H9 (cell line): ENCODE results near the gene CHMP2A. TPM values are rescaled to one million over a fixed set of nuclear protein-coding genes. Genes with fewer than 3 reads are reported as not detected.
"Not testable (repeated sequence)": the region's sequence is repeated elsewhere in the genome, so short reads cannot be mapped to it uniquely, and the experiment has no call there.

Experiments
- DNase-seq: peaks from one replicate; pipeline ENCODE4 v3.0.0-alpha.2; 2017
- H2AFZ ChIP-seq: one replicate; pipeline ENCODE4 v1.6.1; 2013; ENCODE audit warnings: mild to moderate bottlenecking, low read length, control low read depth, moderate library complexity
- H2AK5ac ChIP-seq: 2 replicates; pipeline ENCODE4 v1.6.1; 2013; ENCODE audit warnings: low read length, control low read depth, mixed read lengths; ENCODE audit not compliant: insufficient read length
- H2BK120ac ChIP-seq: one replicate; pipeline ENCODE4 v1.6.1; 2013; ENCODE audit warnings: low read depth, mild to moderate bottlenecking, low read length, control low read depth, inconsistent platforms; ENCODE audit not compliant: poor library complexity, severe bottlenecking
- H2BK12ac ChIP-seq: 2 replicates; pipeline ENCODE4 v1.6.1; 2013; ENCODE audit warnings: low read length, control low read depth, mixed read lengths, low read depth; ENCODE audit not compliant: insufficient read length
- H2BK15ac ChIP-seq: 2 replicates; pipeline ENCODE4 v1.6.1; 2013; ENCODE audit warnings: low read depth, low read length, control low read depth
- H2BK20ac ChIP-seq: one replicate; pipeline ENCODE4 v1.6.1; 2013; ENCODE audit warnings: low read depth, mild to moderate bottlenecking, low read length, control low read depth, inconsistent platforms; ENCODE audit not compliant: poor library complexity, severe bottlenecking
- H2BK5ac ChIP-seq: 2 replicates; pipeline ENCODE4 v1.6.1; 2013; ENCODE audit warnings: low read length, control low read depth, mixed read lengths; ENCODE audit not compliant: insufficient read length
- H3K14ac ChIP-seq: 2 replicates; pipeline ENCODE4 v1.6.1; 2013; ENCODE audit warnings: low read length, control low read depth; ENCODE audit not compliant: insufficient read depth
- H3K18ac ChIP-seq: 2 replicates; pipeline ENCODE4 v1.6.1; 2013; ENCODE audit warnings: low read depth, mild to moderate bottlenecking, mixed read lengths, low read length, control low read depth; ENCODE audit not compliant: insufficient read length
- H3K23ac ChIP-seq: 2 replicates; pipeline ENCODE4 v1.6.1; 2013; ENCODE audit warnings: low read length, control low read depth, mixed read lengths, low read depth; ENCODE audit not compliant: insufficient read length
- H3K23me2 ChIP-seq: 2 replicates; pipeline ENCODE4 v1.6.1; 2013; ENCODE audit warnings: low read depth, mild to moderate bottlenecking, mixed read lengths, low read length, control low read depth; ENCODE audit not compliant: insufficient read length, poor library complexity, severe bottlenecking
- H3K27ac ChIP-seq: 2 replicates; pipeline ENCODE4 v1.5.1; 2013; ENCODE audit warnings: low read length, control low read depth, mixed read lengths, low read depth; ENCODE audit not compliant: insufficient read length
- H3K27me3 ChIP-seq: 2 replicates; pipeline ENCODE4 v1.6.1; 2013; ENCODE audit warnings: low read length, control low read depth, inconsistent platforms; ENCODE audit not compliant: insufficient read depth
- H3K4ac ChIP-seq: 2 replicates; pipeline ENCODE4 v1.6.1; 2013; ENCODE audit warnings: low read depth, mild to moderate bottlenecking, control low read depth, inconsistent platforms, low read length, moderate library complexity
- H3K4me1 ChIP-seq: 2 replicates; pipeline ENCODE4 v1.6.1; 2013; ENCODE audit warnings: low read length, control low read depth, inconsistent platforms; ENCODE audit not compliant: insufficient read depth
- H3K4me2 ChIP-seq: 2 replicates; pipeline ENCODE4 v1.6.1; 2013; ENCODE audit warnings: low read length, control low read depth, mixed read lengths; ENCODE audit not compliant: insufficient read length, insufficient read depth
- H3K56ac ChIP-seq: 2 replicates; pipeline ENCODE4 v1.6.1; 2013; ENCODE audit warnings: low read depth, mild to moderate bottlenecking, mixed read lengths, low read length, control low read depth; ENCODE audit not compliant: insufficient read length
- H3K79me1 ChIP-seq: 2 replicates; pipeline ENCODE4 v1.6.1; 2013; ENCODE audit warnings: low read depth, mild to moderate bottlenecking, moderate library complexity, low read length, control low read depth, inconsistent platforms; ENCODE audit not compliant: insufficient read depth, poor library complexity, severe bottlenecking
- H3K79me2 ChIP-seq: 2 replicates; pipeline ENCODE4 v1.6.1; 2013; ENCODE audit warnings: low read length, control low read depth, inconsistent platforms; ENCODE audit not compliant: insufficient read depth
- H3K9ac ChIP-seq: 2 replicates; pipeline ENCODE4 v1.6.1; 2013; ENCODE audit warnings: low read length, control low read depth, mixed read lengths; ENCODE audit not compliant: insufficient read length; ENCODE audit errors: extremely low read depth
- H3K9me3 ChIP-seq: one replicate; pipeline ENCODE4 v1.6.1; 2013; ENCODE audit warnings: low read depth, low read length, inconsistent platforms; ENCODE audit not compliant: control insufficient read depth
- H3T11ph ChIP-seq: one replicate; pipeline ENCODE4 v1.6.1; 2013; ENCODE audit warnings: mild to moderate bottlenecking, low read length, control low read depth, inconsistent platforms
- H4K20me1 ChIP-seq: one replicate; pipeline ENCODE4 v1.6.1; 2013; ENCODE audit not compliant: control insufficient read depth, insufficient read length, insufficient read depth
- H4K5ac ChIP-seq: 2 replicates; pipeline ENCODE4 v1.6.1; 2013; ENCODE audit warnings: low read depth, mild to moderate bottlenecking, mixed read lengths, low read length, control low read depth; ENCODE audit not compliant: insufficient read length
- H4K8ac ChIP-seq: replicated peaks from 2 replicates; pipeline ENCODE4 v1.6.1; 2013; ENCODE audit warnings: low read length, control low read depth, mixed read lengths, low read depth; ENCODE audit not compliant: insufficient read length
- H4K91ac ChIP-seq: 2 replicates; pipeline ENCODE4 v1.6.1; 2013; ENCODE audit warnings: low read depth, mild to moderate bottlenecking, moderate library complexity, mixed read lengths, low read length, control low read depth; ENCODE audit not compliant: insufficient read length
- H3K27ac Mint-ChIP-seq, 3 experiments: 2 replicates in 2 of 3; 3 replicates in 1 of 3; pipeline ENCODE4 v1.8.0; 2020 to 2021; ENCODE audit warnings: mixed read lengths in 3 of 3, mild to moderate bottlenecking in 1 of 3, moderate library complexity in 1 of 3
- H3K27me3 Mint-ChIP-seq: 2 replicates; pipeline ENCODE4 v1.8.0; 2021; ENCODE audit warnings: low read depth, mild to moderate bottlenecking, moderate library complexity, mixed read lengths
- H3K36me3 Mint-ChIP-seq, 3 experiments: 2 replicates in 2 of 3; 3 replicates in 1 of 3; pipeline ENCODE4 v1.8.0; 2020 to 2021; ENCODE audit warnings: low read depth in 3 of 3, mixed read lengths in 3 of 3; ENCODE audit not compliant: insufficient read depth in 1 of 3
- H3K4me1 Mint-ChIP-seq, 2 experiments: 2 replicates each; pipeline ENCODE4 v1.8.0; 2020; ENCODE audit warnings: mixed read lengths in 2 of 2
- H3K4me3 Mint-ChIP-seq, 2 experiments: 2 replicates in 1 of 2; 3 replicates in 1 of 2; pipeline ENCODE4 v1.8.0; 2020 to 2021; ENCODE audit warnings: mild to moderate bottlenecking in 2 of 2, mixed read lengths in 2 of 2, moderate library complexity in 1 of 2
- H3K9me3 Mint-ChIP-seq, 2 experiments: 2 replicates in 1 of 2; 3 replicates in 1 of 2; pipeline ENCODE4 v1.8.0; 2020; ENCODE audit warnings: mild to moderate bottlenecking in 2 of 2, mixed read lengths in 2 of 2, moderate library complexity in 1 of 2
- CTCF ChIP-seq: fragments of 200-600 bp; sonication (generic); conservative IDR thresholded peaks from 3 replicates; pipeline ENCODE4 v1.8.0; 2021; ENCODE audit warnings: antibody characterized with exemption, mild to moderate bottlenecking
- WGBS: extraction: QIAGEN DNeasy Blood & Tissue Kit; methylation state at CpG from one replicate; pipeline ENCODE4 v1.1.7; 2013; ENCODE audit warnings: missing lambda C conversion rate, low lambda C conversion rate, mixed read lengths; ENCODE audit not compliant: insufficient read length; ENCODE audit errors: extremely low coverage; 5-methylcytosine and 5-hydroxymethylcytosine counted together
- total RNA-seq: library from RNA; stranded (reverse); gene quantifications from 2 replicates; pipeline ENCODE4 v1.2.1, GENCODE V29; 2021

Gene CHMP2A
- total RNA-seq, 1 experiment from 2014 or later = 109 TPM

- Histone ChIP-seq H3K27me3 (peaks cover 4% of the 10 kb centered on the region; the same call in 1 of the 2 replicates), H3K4me2 (peak within 1 kb of the TSS; percentile 99), H2BK120ac (no peak within 1 kb of the TSS), H3K9me3 (no peaks in the 10 kb centered on the region), H4K8ac (no peak within 1 kb of the TSS), H2BK12ac (no peak within 1 kb of the TSS), H3K23me2 (peaks cover 11% of the 10 kb centered on the region), H2BK15ac (no peak within 1 kb of the TSS), H3K79me2 (peaks cover 26% of the 10 kb centered on the region), H2AFZ (no peak within 1 kb of the TSS), H3K18ac (peak within 1 kb of the TSS; percentile 89), H3K4me1 (peaks cover 4% of the 10 kb centered on the region; the same call in 1 of the 2 replicates), H3K23ac (no peak within 1 kb of the TSS), H2BK20ac (no peak within 1 kb of the TSS), H3K79me1 (peaks cover 14% of the 10 kb centered on the region), H2AK5ac (no peak within 1 kb of the TSS), H3K27ac (peak within 1 kb of the TSS; percentile 75), H4K91ac (no peak within 1 kb of the TSS), H3K4ac (no peak within 1 kb of the TSS), H4K20me1 (peaks cover 7% of the 10 kb centered on the region), H2BK5ac (no peak within 1 kb of the TSS), H3K14ac (peak within 1 kb of the TSS; percentile 98), H3K56ac (no peak within 1 kb of the TSS), H3K9ac (peak within 1 kb of the TSS; percentile 91), H4K5ac (no peak within 1 kb of the TSS), H3T11ph (no peak within 1 kb of the TSS)
- Mint-ChIP-seq H3K4me1 (peaks cover 17 to 18% of the 10 kb centered on the region in 2 experiments), H3K27me3 (peaks cover 35% of the 10 kb centered on the region), H3K27ac (peak within 1 kb of the TSS; percentile 99 to 100 (median 100)), H3K9me3 (no peaks in the 10 kb centered on the region; a peak in 1 of 5 replicates), H3K36me3 (peaks cover 38 to 42% (median 41%) of the 10 kb centered on the region in 3 experiments), H3K4me3 (peak within 1 kb of the TSS; percentile 98 to 100)
- peak; percentile 97 for DNase-seq
- WGBS = no CpG with 5 or more reads among the region's 73 CpGs
- TF ChIP-seq CTCF = no peak
Measured at GRCh38 chr19:58543826-58544590, 10.9 kb downstream of the CHMP2A start, which contains the start of gene TRIM28. TSS of gene TRIM28 (plus strand) at chr19:58544064. CDS start at chr19:58544758, 694 bp downstream.

- H3K27me3 ChIP-seq, H4K8ac ChIP-seq, DNase-seq, H2BK5ac ChIP-seq, H3K4me1 ChIP-seq, H4K91ac ChIP-seq, H3K4ac ChIP-seq, H3K9ac ChIP-seq, H3K27ac ChIP-seq, H3K18ac ChIP-seq, H2BK15ac ChIP-seq, H2BK12ac ChIP-seq, H2AFZ ChIP-seq, H4K20me1 ChIP-seq, H3T11ph ChIP-seq, H3K23ac ChIP-seq, H2BK120ac ChIP-seq, H3K14ac ChIP-seq, H4K5ac ChIP-seq, H3K56ac ChIP-seq, H3K9me3 Mint-ChIP-seq, H3K4me2 ChIP-seq, H3K27ac Mint-ChIP-seq, H2BK20ac ChIP-seq, H3K9me3 ChIP-seq: not testable (repeated sequence)
- H3K27me3 Mint-ChIP-seq = peaks cover 38% of the 10 kb centered on the region
- H3K4me3 Mint-ChIP-seq = peak overlapping the region; percentile 41 to 72
- H3K4me1 Mint-ChIP-seq = peaks cover 20 to 22% of the 10 kb centered on the region in 2 experiments
- peak overlapping the region; percentile 31 for H2AK5ac ChIP-seq
- WGBS = no CpG with 5 or more reads among the region's 18 CpGs
- peaks cover 13% of the 10 kb centered on the region for H3K23me2 ChIP-seq
- H3K79me2 ChIP-seq = peaks cover 26% of the 10 kb centered on the region
- H3K79me1 ChIP-seq = peaks cover 11% of the 10 kb centered on the region
- H3K36me3 Mint-ChIP-seq = peaks cover 28 to 30% (median 30%) of the 10 kb centered on the region in 3 experiments
Measured at GRCh38 chr19:58542641-58543372, 12.1 kb downstream of the CHMP2A start.
